Tibial artery (tissue), 4 donors: ENCODE measurements around the gene PTPRN2.
"Not testable (repeated sequence)": the region's sequence is repeated elsewhere in the genome, so short reads cannot be mapped to it uniquely, and the experiment has no call there.

ENCODE experiments used
- DNase-seq, 2 donors: peaks; one replicate each; pipeline ENCODE4 v3.0.0-alpha.2; 2019
- H3K27ac ChIP-seq, 2 donors: fragments of 200-600 bp; sonication (generic) in 1 of 2; 1 replicate in 1 of 2; 2 replicates in 1 of 2; pipeline ENCODE4 v1.5.1; 2018 to 2019; ENCODE audit warnings: mild to moderate bottlenecking in 1 of 2
- H3K27me3 ChIP-seq, 2 donors: fragments of 200-600 bp; sonication (generic) in 1 of 2; one replicate each; pipeline versions ENCODE4 v1.5.1 to v1.6.0; 2016 to 2019
- H3K36me3 ChIP-seq, 3 donors: fragments of 200-600 bp; sonication (generic) in 2 of 3; one replicate each; pipeline ENCODE4 v1.5.1; 2016 to 2019; ENCODE audit warnings: mild to moderate bottlenecking in 2 of 3
- H3K4me1 ChIP-seq, 4 donors: fragments of 200-600 bp; sonication (generic) in 2 of 4; 1 replicate in 3 of 4; 2 replicates in 1 of 4; pipeline ENCODE4 v1.5.1; 2016 to 2019
- H3K4me3 ChIP-seq, 2 donors: fragments of 200-600 bp; sonication (generic) in 1 of 2; 1 replicate in 1 of 2; 2 replicates in 1 of 2; pipeline ENCODE4 v1.5.1; 2018 to 2019; ENCODE audit warnings: mild to moderate bottlenecking in 2 of 2
- H3K9me3 ChIP-seq, 3 donors: fragments of 200-600 bp; sonication (generic) in 1 of 3; one replicate each; pipeline ENCODE4 v1.5.1; 2016 to 2019
- CTCF ChIP-seq, 2 experiments: fragments of 200-600 bp in 1 of 2; fragments of 450-650 bp in 1 of 2; IDR thresholded peaks; one replicate each; pipeline ENCODE4 v1.5.1; 2017 to 2019; ENCODE audit warnings: antibody characterized with exemption in 2 of 2, mild to moderate bottlenecking in 1 of 2, moderate library complexity in 1 of 2
- intact Hi-C: fragments of 100-400 bp; cut with DNase I; formaldehyde crosslinking; loops from one replicate; pipeline ENCODE4 v1.15.0; 2023; ENCODE audit warnings: low total_unique reads

The PTPRN2 gene

DNA sequence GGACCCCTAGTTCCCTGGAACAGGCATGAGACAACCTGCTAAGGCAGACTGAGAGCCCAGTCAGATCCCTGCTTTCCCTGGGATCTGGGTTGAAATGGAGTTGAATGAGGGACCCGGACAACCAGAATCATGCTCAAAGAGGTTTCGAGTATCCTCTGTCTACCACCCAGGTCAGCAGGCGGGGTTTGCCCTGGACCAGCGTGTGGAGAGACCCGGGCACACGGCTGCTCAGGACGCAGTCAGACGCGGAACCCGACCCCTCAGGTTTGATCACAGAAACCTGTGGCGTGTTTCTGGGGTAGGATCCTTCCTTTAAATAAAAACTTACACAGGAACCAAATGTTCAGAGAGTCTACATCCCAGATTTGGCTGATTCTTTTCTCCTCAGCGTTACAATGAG, 330.6 kb downstream of the PTPRN2 start:
- H3K9me3 ChIP-seq: no peaks in the 10 kb centered on the region
- no peak for TF ChIP-seq CTCF (IDR thresholded peaks at IDR 0.05)
- intact Hi-C loops: no loop called here

GRCh38 chr7:158256091-158256816, 331.4 kb downstream of the PTPRN2 start:
- Histone ChIP-seq H3K36me3 (no peaks in the 10 kb centered on the region), H3K9me3 (no peaks in the 10 kb centered on the region), H3K4me1 (no peaks in the 10 kb centered on the region), H3K4me3 (no peak overlapping the region), H3K27ac (no peak overlapping the region), H3K27me3 (peaks cover 0 to 8% of the 10 kb centered on the region in 2 donors)
- intact Hi-C loops: no loop called here
- peak; percentile 0 to 46 for DNase-seq
- TF ChIP-seq CTCF (IDR thresholded peaks at IDR 0.05): no peak

More for the DNA sequence above, 330.6 kb downstream of the PTPRN2 start:
- Histone ChIP-seq H3K27ac (no peak overlapping the region), H3K4me1 (no peaks in the 10 kb centered on the region), H3K4me3 (no peak overlapping the region), H3K36me3 (no peaks in the 10 kb centered on the region), H3K27me3 (peaks cover 0 to 8% of the 10 kb centered on the region in 2 donors)
- peak in 1 of 2 donors; percentile 21 for DNase-seq

GRCh38 chr7:158255558-158255957, 332.1 kb downstream of the PTPRN2 start:
- Histone ChIP-seq H3K27me3 (peaks cover 0 to 2% of the 10 kb centered on the region in 2 donors), H3K4me1 (no peaks in the 10 kb centered on the region), H3K9me3 (no peaks in the 10 kb centered on the region), H3K4me3 (no peak overlapping the region), H3K27ac (no peak overlapping the region), H3K36me3 (no peaks in the 10 kb centered on the region)
- TF ChIP-seq CTCF (IDR thresholded peaks at IDR 0.05): no peak
- peak; percentile 6 to 12 for DNase-seq
- intact Hi-C loops: no loop called here

DNA sequence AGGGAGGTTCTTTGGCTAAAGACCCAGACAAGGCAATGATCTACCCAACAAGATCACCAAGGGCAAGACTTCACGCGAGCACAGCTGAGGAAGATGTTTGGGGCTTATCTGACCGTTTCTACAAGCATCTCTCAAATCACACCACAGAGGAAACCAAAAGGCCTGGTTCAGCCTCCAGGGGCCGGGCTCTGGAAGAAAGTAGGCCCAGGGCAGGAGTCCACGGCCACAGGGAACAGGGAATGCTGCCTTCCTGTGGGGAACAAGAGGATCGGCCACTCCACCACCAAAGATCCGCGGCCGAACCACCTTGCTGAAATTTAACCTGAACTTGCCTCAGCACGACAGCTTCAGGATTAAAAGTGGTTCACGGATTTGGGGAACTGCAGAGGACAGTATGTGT, 332.5 kb downstream of the PTPRN2 start:
- H3K27me3 ChIP-seq: peaks cover 0 to 2% of the 10 kb centered on the region in 2 donors
- no peak for TF ChIP-seq CTCF (IDR thresholded peaks at IDR 0.05)
- peak; percentile 10 to 39 for DNase-seq
- intact Hi-C loops: no loop called here
- no peaks in the 10 kb centered on the region for H3K9me3 ChIP-seq
- no peaks in the 10 kb centered on the region for H3K4me1 ChIP-seq
- H3K4me3 ChIP-seq: no peak overlapping the region
- H3K27ac ChIP-seq: no peak overlapping the region
- no peaks in the 10 kb centered on the region for H3K36me3 ChIP-seq

DNA sequence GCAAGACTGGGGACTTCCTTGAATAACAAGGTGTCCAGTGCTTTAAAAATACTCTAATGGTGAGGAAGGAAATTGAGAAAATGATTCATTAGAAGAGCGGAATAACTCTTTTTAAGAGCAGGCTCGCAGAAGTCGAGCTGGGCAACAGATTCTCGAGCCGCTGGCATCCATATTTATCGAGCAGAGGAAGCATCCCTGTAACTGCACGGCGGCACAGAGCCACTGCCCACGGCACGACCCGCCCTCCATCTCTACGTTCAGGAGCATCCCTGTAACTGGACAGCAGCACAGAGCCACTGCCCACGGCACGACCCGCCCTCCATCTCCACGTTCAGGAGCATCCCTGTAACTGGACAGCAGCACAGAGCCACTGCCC, 334.0 kb downstream of the PTPRN2 start:
- H3K27me3 ChIP-seq, H3K4me3 ChIP-seq, H3K9me3 ChIP-seq, H3K4me1 ChIP-seq, H3K36me3 ChIP-seq, intact Hi-C loops, H3K27ac ChIP-seq: not testable (repeated sequence)
- peak in 1 of 2 donors; percentile 7 for DNase-seq

DNA sequence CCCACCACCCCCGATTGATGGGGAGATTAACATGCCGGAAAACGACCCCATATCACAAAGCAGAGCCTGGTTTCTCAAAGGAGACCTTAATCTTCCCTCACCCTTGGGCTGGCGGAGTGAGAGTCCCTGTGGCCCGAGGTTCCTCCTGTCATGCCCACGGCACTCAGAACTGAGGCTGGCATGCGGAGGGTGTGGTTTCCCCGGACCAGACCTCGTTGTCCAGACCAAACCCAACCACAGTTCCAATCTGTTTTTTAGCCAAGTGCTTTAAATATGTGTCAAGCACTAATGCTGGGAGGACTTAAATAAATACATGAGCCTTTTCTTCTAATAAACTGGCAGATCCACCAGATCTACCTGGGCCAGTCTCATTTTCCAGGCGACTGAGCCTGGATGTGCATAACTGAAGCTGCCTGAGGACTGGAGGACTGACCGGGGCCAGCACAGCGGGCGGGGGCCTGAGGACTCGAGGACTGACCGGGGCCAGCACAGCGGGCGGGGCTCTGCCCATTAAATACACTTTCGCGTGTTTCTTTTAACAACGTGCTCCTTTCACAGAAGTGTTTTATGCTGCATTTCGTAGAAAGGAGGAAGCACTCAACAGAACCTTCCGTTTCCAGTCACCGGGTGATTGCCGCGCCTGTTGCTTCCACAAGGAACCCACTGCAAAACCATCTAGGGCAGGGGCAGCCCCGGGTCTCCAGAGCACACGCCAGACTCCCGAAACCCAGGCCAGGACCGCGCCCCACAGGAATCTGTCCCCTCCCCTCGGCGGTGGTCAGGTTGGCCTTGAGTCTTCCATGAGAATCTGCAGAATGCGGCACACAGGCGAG, 334.6 kb downstream of the PTPRN2 start:
- Histone ChIP-seq H3K9me3 (no peaks in the 10 kb centered on the region), H3K27ac (no peak overlapping the region), H3K4me3 (no peak overlapping the region), H3K27me3 (no peaks in the 10 kb centered on the region), H3K4me1 (no peaks in the 10 kb centered on the region), H3K36me3 (no peaks in the 10 kb centered on the region)
- intact Hi-C loops: no loop called here
- no peak for TF ChIP-seq CTCF (IDR thresholded peaks at IDR 0.05)
- DNase-seq: peak; percentile 14 to 45
